ENCODE results near the gene BRAP. TPM values are rescaled to one million over a fixed set of nuclear protein-coding genes. Genes with fewer than 3 reads are reported as not detected.
"Not testable (repeated sequence)": the region's sequence is repeated elsewhere in the genome, so short reads cannot be mapped to it uniquely, and the experiment has no call there.

Gene BRAP
- total and polyA plus RNA-seq, 10 donors = 6.4 to 19.6 (median 16.5) TPM

DNA sequence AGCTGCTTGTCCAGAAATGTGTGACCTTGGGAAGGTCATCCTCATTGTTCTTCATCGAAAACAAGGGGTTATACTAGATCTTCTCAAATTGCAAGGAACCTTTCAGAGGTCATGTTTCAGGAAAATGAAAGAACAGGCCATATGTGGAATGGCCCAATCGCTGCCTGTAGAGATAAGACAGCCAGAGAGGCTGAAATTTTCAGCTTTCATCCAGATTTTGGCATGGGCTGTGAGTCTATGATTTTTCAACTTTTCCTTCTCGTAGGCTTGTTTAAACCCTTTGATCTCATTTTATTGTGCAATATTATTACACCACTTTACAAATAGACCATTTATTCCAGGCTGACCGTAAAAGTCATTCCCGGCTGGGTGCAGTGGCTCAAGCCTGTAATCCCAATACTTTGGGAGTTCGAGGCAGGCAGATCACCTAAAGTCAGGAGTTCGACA is 69.6 kb downstream of the BRAP start:
- intact Hi-C loops (cut with DNase I; ENCODE audit: low total_unique reads) = no loop called here
- Histone ChIP-seq H3K4me1 (no peaks in the 10 kb centered on the region), H3K4me3 (no peak overlapping the region), H3K9me3 (no peaks in the 10 kb centered on the region), H3K27ac (no peak overlapping the region), H3K36me3 (no peaks in the 10 kb centered on the region), H3K27me3 (replicated peaks in 1 of 7) (no peaks in the 10 kb centered on the region)
- TF ChIP-seq, protein P1, sequence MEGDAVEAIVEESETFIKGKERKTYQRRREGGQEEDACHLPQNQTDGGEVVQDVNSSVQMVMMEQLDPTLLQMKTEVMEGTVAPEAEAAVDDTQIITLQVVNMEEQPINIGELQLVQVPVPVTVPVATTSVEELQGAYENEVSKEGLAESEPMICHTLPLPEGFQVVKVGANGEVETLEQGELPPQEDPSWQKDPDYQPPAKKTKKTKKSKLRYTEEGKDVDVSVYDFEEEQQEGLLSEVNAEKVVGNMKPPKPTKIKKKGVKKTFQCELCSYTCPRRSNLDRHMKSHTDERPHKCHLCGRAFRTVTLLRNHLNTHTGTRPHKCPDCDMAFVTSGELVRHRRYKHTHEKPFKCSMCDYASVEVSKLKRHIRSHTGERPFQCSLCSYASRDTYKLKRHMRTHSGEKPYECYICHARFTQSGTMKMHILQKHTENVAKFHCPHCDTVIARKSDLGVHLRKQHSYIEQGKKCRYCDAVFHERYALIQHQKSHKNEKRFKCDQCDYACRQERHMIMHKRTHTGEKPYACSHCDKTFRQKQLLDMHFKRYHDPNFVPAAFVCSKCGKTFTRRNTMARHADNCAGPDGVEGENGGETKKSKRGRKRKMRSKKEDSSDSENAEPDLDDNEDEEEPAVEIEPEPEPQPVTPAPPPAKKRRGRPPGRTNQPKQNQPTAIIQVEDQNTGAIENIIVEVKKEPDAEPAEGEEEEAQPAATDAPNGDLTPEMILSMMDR (IDR thresholded peaks at IDR 0.05 in 8 of 11, conservative IDR thresholded peaks at IDR 0.05 in 3 of 11) = no peak
- TF ChIP-seq POLR2A (IDR thresholded peaks at IDR 0.05) (no peak), POLR2AphosphoS5 (IDR thresholded peaks at IDR 0.05) (no peak)
- DNase-seq = peak; percentile 10
- 81 to 93% (median 88%) methylated on average over 7 of the region's 7 CpGs for WGBS, 5 donors

DNA sequence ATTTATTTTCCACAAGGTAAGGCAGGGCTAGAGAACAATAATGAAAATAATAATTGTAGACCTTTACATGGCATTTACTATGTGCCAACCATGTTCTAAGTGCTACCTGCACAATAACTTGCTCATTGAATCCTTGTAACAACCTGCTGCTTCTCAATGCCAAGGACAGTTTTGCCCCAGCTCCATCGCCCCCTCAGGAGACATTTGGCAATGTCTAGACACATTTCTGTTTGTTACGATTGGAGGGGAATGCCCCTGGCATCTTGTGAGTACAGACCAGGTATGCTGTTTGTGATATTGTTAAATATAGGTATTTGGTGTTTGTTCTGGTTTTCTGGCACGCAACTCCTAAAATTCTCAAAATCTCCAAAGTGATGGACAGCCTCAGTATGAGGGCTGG is 78.5 kb downstream of the BRAP start:
- Histone ChIP-seq H3K4me3 (no peak overlapping the region), H3K36me3 (no peaks in the 10 kb centered on the region), H3K27ac (no peak overlapping the region), H3K27me3 (replicated peaks in 1 of 7) (no peaks in the 10 kb centered on the region), H3K4me1 (no peaks in the 10 kb centered on the region), H3K9me3 (no peaks in the 10 kb centered on the region)
- intact Hi-C loops (cut with DNase I; ENCODE audit: low total_unique reads) = no loop called here
- peak; percentile 11 for DNase-seq
- TF ChIP-seq, protein P1 (IDR thresholded peaks at IDR 0.05 in 8 of 11, conservative IDR thresholded peaks at IDR 0.05 in 3 of 11) = no peak
- no peak for TF ChIP-seq POLR2A (IDR thresholded peaks at IDR 0.05)
- TF ChIP-seq POLR2AphosphoS5 (IDR thresholded peaks at IDR 0.05) = no peak
- 80 to 88% (median 81%) methylated on average over 3 of the region's 3 CpGs for WGBS, 5 donors

DNA sequence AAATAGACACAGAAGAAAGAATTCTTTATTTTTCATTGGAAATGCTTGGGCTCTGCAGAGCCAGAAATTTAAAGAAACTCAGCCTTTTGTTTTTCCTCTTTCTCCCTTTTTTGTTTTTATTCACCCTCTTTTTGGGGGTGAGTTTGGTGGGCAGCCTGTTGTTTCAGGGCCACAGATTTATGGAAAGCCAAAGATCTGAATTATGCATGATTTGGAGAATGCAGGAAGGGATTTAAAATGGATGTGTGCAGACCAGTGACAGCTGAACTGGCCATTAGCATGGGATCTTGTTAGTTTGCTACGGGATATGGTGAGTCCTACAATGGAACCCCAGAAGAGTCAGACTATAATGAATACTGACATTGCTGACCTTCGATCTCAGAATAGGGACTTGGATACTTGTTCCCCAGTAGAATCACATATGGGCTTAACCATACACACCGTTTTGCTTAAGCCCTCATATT is 79.0 kb downstream of the BRAP start:
- no peaks in the 10 kb centered on the region for H3K36me3 ChIP-seq
- no peaks in the 10 kb centered on the region for H3K27me3 ChIP-seq (replicated peaks in 1 of 7)
- TF ChIP-seq, protein P1 (IDR thresholded peaks at IDR 0.05 in 8 of 11, conservative IDR thresholded peaks at IDR 0.05 in 3 of 11) = no peak
- TF ChIP-seq POLR2A (IDR thresholded peaks at IDR 0.05) (no peak), POLR2AphosphoS5 (IDR thresholded peaks at IDR 0.05) (no peak)
- intact Hi-C loops (cut with DNase I; ENCODE audit: low total_unique reads) = no loop called here
- no peaks in the 10 kb centered on the region for H3K9me3 ChIP-seq
- WGBS, 5 donors = 77 to 95% (median 93%) methylated on average over 3 of the region's 3 CpGs
- no peak overlapping the region for H3K4me3 ChIP-seq
- no peaks in the 10 kb centered on the region for H3K4me1 ChIP-seq
- H3K27ac ChIP-seq = no peak overlapping the region
- DNase-seq = no peak

DNA sequence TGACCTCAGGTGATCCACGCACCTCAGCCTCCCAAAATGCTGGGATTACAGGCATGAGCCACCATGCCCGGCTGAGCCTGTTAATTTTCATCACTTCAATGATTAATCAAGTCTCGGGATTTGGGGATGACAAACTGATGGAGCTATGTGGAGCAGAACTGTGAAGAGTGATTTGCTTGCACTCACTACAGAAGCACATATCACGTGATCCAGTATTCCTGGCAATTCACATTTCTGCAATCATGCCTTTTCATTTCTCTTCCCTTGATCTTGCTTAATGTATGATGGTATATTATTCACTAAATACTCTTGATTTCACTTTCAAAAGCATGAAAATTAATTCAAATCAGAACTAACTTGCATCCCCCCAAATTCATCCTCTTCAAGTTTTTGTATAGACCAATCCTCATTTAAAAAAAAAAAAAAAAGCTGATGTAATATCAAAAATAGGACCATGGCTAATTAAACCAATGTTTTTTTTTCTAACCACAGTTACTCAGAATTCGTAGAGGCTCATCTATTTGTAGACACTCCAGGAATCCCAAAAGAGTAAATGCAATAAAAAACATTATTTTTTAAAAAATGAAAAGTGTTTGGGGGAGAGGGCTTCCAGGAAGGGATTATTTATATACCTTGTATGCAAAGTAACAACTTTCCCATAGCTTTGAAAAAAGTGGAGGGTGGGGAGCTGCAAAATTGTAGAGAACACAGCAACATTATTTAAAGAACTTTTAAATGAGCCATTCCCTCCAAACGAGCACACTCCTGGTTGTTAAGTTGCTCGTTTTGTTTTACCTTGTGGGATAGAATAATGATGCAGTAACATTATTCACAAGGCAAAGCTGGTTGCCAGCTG is 79.6 kb downstream of the BRAP start:
- no peak for DNase-seq
- H3K4me1 ChIP-seq = no peaks in the 10 kb centered on the region
- WGBS, 5 donors = 84 to 91% (median 86%) methylated on average over 7 of the region's 7 CpGs
- intact Hi-C loops (cut with DNase I; ENCODE audit: low total_unique reads) = no loop called here
- TF ChIP-seq, protein P1 (IDR thresholded peaks at IDR 0.05 in 8 of 11, conservative IDR thresholded peaks at IDR 0.05 in 3 of 11) = no peak
- no peak for TF ChIP-seq POLR2A (IDR thresholded peaks at IDR 0.05)
- no peak for TF ChIP-seq POLR2AphosphoS5 (IDR thresholded peaks at IDR 0.05)
- no peaks in the 10 kb centered on the region for H3K36me3 ChIP-seq
- H3K4me3 ChIP-seq = no peak overlapping the region
- no peaks in the 10 kb centered on the region for H3K27me3 ChIP-seq (replicated peaks in 1 of 7)
- H3K27ac ChIP-seq = no peak overlapping the region
- no peaks in the 10 kb centered on the region for H3K9me3 ChIP-seq

DNA sequence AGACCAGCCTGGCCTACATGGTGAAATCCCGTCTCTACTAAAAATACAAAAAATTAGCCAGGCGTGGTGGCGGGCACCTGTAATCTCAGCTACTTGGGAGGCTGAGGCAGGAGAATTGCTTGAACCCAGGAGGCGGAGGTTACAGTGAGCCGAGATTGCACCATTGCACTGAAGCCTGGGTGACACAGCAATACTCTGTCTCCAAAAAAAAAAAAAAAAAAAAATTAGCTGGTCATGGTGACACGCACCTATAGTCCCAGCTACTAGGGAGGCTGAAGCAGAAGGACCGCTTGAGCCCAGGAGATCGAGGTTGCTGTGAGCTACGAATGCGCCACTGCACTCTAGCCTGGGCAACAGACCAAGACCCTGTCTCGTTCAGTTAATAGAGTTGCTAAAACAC is 82.9 kb downstream of the BRAP start:
- H3K27ac ChIP-seq; H3K4me3 ChIP-seq; H3K36me3 ChIP-seq; H3K9me3 ChIP-seq; H3K27me3 ChIP-seq (replicated peaks in 1 of 7); intact Hi-C loops (cut with DNase I; ENCODE audit: low total_unique reads): not testable (repeated sequence)
- 88 to 94% (median 93%) methylated on average over 11 of the region's 11 CpGs for WGBS, 5 donors
- H3K4me1 ChIP-seq = peaks cover 0 to 14% (median 9%) of the 10 kb centered on the region in 6 donors
- peak; percentile 20 for DNase-seq

All from spleen (tissue), 11 donors.